GM13976 (cell line): ENCODE measurements around the gene ENPP5.

Source experiments
- DNase-seq: peaks from one replicate; pipeline ENCODE4 v3.0.0; 2012; ENCODE audit warnings: low spot score
- in situ Hi-C: fragments of 300-500 bp; cut with MboI; formaldehyde crosslinking; loops from one replicate; pipeline ENCODE4 v1.12.0; 2022; ENCODE audit warnings: low sequenced_read_pairs, mixed read lengths, inconsistent platforms; ENCODE audit not compliant: unreplicated experiment
- TF ChIP-seq, protein P1 (sequence below): IDR thresholded peaks from 2 replicates; pipeline ENCODE4 v1.5.1; 2012; ENCODE audit warnings: borderline replicate concordance, mild to moderate bottlenecking; ENCODE audit not compliant: insufficient read depth; ENCODE audit errors: extremely low read depth, missing control alignments, control extremely low read depth

ENPP5 gene

DNA sequence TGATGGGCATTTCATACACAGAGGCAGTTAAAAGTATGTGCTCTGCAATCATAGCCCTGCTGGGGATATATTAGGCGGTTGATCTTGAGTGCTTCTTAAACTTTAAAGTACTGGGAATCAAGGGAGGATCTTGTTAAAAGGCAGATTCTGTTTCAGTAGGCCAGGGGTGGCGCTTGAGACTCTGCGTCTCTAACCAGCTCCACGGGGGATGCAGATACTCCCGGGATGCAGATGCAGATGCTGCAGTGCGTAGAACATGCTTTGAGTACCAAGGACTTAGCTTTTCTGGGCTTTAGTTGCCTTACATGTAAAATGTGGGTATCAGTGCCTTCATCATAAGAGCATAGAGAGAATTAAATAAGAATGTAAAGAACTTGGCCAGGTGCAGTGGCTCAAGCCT lies 44.4 kb upstream of the ENPP5 start:
- in situ Hi-C loops = loop anchor here (25.0 kb wide), 2 partner anchors 278 to 422 kb away; no protein-coding TSS in a partner anchor
- DNase-seq = no peak

DNA sequence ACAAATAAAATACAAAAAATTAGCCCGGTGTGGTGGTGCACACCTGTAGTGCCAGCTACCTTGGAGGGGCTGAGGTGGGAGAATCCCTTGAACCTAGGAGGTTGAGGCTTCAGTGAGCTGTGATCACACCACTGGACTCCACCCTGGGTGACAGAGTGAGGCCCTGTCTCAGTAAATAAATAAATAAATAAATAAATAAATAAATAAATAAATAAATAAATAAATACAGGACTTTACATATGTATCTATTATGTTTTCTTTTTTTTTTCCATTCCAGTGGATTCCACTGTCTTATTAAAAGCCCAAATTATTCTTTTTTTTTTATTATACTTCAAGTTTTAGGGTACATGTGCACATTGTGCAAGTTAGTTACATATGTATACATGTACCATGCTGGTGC lies 41.1 kb upstream of the ENPP5 start:
- DNase-seq = no peak
- in situ Hi-C loops = loop anchor here (25.0 kb wide), 2 partner anchors 275 to 425 kb away; no protein-coding TSS in a partner anchor
- TF ChIP-seq, protein P1, sequence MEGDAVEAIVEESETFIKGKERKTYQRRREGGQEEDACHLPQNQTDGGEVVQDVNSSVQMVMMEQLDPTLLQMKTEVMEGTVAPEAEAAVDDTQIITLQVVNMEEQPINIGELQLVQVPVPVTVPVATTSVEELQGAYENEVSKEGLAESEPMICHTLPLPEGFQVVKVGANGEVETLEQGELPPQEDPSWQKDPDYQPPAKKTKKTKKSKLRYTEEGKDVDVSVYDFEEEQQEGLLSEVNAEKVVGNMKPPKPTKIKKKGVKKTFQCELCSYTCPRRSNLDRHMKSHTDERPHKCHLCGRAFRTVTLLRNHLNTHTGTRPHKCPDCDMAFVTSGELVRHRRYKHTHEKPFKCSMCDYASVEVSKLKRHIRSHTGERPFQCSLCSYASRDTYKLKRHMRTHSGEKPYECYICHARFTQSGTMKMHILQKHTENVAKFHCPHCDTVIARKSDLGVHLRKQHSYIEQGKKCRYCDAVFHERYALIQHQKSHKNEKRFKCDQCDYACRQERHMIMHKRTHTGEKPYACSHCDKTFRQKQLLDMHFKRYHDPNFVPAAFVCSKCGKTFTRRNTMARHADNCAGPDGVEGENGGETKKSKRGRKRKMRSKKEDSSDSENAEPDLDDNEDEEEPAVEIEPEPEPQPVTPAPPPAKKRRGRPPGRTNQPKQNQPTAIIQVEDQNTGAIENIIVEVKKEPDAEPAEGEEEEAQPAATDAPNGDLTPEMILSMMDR = no peak

More for the DNA sequence above, 44.4 kb upstream of the ENPP5 start:
- TF ChIP-seq, protein P1 = no peak

DNA sequence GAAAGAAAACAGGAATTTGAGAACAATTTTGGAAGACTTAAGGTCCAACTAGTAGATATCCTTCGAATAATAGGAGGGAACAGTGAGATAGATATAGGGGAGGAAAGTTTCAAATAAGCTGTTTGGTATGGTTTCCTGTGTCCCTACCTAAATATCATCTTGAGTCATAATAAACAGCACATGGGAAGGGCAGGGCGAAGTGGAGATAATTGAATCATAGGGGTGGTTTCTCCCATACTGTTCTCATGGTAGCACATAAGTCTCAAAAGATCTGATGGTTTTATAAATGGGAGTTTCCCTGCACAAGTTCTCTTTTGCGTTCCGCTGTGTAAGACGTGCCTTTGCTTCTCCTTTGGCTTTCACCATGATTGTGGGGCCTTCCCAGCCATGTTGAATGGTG lies 39.5 kb upstream of the ENPP5 start:
- in situ Hi-C loops = loop anchor here (25.0 kb wide), 2 partner anchors 273 to 427 kb away; no protein-coding TSS in a partner anchor
- TF ChIP-seq, protein P1 = no peak
- no peak for DNase-seq

DNA sequence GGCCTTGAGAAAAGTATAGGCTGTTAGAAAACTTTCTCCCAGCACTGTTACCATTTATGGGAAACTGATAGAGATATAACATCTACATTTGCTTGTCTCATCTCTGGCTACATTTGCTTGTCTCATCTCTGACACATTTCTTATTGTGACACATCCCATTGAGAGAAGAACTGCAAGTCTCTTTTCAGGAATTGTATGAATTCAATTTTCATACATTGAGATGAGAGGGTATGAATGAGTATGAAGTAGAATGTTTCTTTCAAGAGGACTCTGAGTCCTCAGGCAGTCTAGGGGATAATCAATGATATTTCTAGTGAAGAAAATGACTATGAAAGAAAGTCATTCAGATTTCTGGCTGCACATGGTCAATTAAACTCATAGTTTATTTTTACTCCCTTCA lies 37.5 kb upstream of the ENPP5 start:
- DNase-seq = no peak
- in situ Hi-C loops = loop anchor here (25.0 kb wide), 2 partner anchors 271 to 429 kb away; no protein-coding TSS in a partner anchor
- TF ChIP-seq, protein P1 = no peak

DNA sequence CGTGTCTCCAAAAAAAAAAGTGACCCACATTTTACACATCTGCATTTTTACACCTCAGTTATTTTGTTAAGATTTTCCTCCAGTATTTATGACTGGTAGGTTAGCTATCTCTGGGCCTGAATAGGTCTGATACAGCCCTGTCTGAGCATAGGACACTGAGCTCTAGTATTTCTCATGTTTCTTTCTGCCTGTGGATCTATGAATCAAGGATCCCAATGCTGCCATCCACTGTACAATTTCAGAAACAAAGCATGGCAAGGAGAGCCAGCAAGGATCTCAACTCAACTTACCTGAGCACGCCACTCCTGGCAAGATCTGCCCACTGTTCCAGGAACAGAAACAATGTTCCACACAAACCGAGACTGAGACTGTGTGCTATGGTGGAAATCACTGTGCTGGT lies 36.4 kb upstream of the ENPP5 start:
- in situ Hi-C loops = loop anchor here (25.0 kb wide), 2 partner anchors 270 to 430 kb away; no protein-coding TSS in a partner anchor
- DNase-seq = no peak
- TF ChIP-seq, protein P1 = no peak

DNA sequence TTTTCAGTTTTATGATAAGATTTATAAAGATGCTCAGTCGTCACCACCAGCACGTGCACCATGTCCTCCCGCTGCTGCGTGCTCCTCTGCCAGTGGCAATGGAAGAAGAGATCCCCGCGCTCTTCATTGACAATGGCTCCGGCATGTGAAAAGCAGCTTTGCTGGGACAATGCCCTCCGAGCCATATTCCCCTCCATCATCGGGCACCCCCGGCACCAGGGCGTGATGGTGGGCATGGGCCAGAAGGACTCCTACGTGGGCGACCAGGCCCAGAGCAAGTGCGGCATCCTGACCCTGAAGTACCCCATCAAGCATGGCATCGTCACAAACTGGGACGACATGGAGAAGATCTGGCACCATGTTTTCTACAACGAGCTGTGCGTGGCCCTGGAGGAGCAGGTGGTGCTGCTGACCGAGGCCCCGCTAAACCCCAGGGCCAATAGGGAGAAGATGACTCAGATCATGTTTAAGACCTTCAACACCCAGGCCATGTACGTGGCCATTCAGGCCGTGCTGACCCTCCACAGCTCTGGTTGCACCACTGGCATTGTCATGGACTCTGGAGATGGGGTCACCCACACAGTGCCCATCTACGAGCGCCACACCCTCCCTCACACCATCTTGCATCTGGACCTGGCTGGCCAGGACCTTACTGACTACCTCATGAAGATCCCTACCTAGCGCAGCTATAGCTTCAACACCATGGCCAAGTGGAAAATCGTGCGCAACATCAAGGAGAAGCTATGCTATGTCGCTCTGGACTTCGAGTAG lies 34.3 kb upstream of the ENPP5 start:
- TF ChIP-seq, protein P1 = no peak
- in situ Hi-C loops = loop anchor here (25.0 kb wide), 2 partner anchors 268 to 432 kb away; no protein-coding TSS in a partner anchor
- no peak for DNase-seq
